ENCODE measurements around the gene STAC2. TPM values are rescaled to one million over a fixed set of nuclear protein-coding genes. Genes with fewer than 3 reads are reported as not detected.
"Not testable (repeated sequence)": the region's sequence is repeated elsewhere in the genome, so short reads cannot be mapped to it uniquely, and the experiment has no call there.

STAC2 gene
- total RNA-seq, 2 experiments from 2014 or later, result not detected

DNA sequence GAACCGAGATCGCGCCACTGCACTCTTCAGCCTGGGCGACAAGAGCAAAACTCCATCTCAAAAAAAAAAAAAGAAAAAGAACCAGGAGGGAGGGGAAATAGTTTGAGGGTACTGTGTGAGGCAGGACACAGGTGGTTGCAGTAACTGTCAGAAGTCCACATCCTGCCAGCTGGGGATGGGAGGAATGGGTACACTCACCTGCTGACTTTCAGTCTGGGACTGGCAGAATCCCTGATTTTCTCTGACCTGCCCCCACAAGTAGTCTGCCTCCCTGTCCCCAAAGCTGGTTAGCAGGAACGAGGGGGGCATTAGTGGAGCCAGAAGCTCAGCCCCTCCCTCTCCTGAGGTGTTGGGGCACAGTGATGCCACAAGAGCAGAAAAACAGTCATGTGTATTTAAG lies 52.7 kb downstream of the STAC2 start:
- ChIA-PET CTCF (interaction anchor here (4.1 to 5.0 kb wide), 2 partner anchors 7 to 191 kb away, joined by 42 to 92 read pairs; partner anchors contain the start of gene ARL5C), POLR2A (interaction anchor here (1.1 to 2.5 kb wide), 3 partner anchors 8 to 27 kb away, joined by 4 to 11 read pairs (median 6); partner anchors contain the start of gene RPL19)
- no peak overlapping the region for H3K27ac Mint-ChIP-seq
- DNase-seq, result no peak
- H3K4me3 Mint-ChIP-seq, result no peak overlapping the region
- H3K27me3 Mint-ChIP-seq, result peaks cover 7% of the 10 kb centered on the region
- H3K36me3 Mint-ChIP-seq (ENCODE audit: low read depth), result peaks cover 26% of the 10 kb centered on the region
- H3K4me1 Mint-ChIP-seq, result peaks cover 15% of the 10 kb centered on the region
- H3K9me3 Mint-ChIP-seq, result no peaks in the 10 kb centered on the region

DNA sequence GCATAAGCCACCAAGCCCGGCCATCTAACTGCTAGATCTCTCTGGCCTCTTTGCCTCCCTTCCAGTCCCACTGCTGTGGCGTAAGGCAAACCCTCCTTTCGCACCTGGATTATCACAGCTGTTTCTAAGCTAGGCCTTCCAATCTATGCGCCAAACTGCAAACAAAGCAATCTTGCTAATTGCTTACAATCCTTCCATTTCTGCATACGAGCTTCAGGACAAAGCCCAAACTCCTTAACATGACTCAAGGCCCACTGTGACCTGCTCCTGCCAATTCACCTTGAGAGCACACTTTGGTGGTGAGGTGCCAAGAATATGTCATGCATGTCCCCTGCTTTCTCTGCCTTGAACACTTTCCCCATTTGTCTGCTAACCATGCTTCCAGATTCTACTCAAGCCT lies 53.8 kb downstream of the STAC2 start:
- H3K4me1 Mint-ChIP-seq, result peaks cover 25% of the 10 kb centered on the region
- POLR2A ChIA-PET, result interaction anchor here (0.8 kb wide), 1 partner anchor 19 kb away, joined by 3 read pairs; no protein-coding TSS in a partner anchor
- no peak overlapping the region for H3K27ac Mint-ChIP-seq
- no peak overlapping the region for H3K4me3 Mint-ChIP-seq
- peaks cover 11% of the 10 kb centered on the region for H3K27me3 Mint-ChIP-seq
- peaks cover 14% of the 10 kb centered on the region for H3K36me3 Mint-ChIP-seq (ENCODE audit: low read depth)
- no peaks in the 10 kb centered on the region for H3K9me3 Mint-ChIP-seq
- CTCF ChIA-PET, result interaction anchor here (0.7 to 2.9 kb wide), 6 partner anchors 18 to 301 kb away, joined by 3 to 16 read pairs (median 3); no protein-coding TSS in a partner anchor
- DNase-seq, result no peak

DNA sequence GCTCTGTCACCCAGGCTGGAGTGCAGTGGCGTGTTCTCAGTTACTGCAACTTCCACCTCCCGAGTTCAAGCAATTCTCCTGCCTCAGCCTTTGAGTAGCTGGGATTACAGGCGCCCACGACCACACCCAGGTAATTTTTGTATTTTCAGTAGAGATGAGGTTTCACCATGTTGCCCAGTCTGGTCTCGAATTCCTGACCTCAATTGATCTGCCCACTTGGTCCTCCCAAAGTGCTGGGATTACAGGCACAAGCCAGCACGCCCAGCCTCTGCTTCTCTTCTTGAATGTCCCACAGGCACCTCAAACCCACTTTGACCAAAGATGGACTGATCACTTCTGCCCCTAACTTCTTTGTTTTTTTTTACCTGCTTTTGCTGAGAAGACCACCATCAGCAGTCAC lies 55.2 kb downstream of the STAC2 start:
- CTCF ChIA-PET, result interaction anchor here (0.6 to 2.9 kb wide), 5 partner anchors 25 to 187 kb away, joined by 3 to 16 read pairs (median 3); no protein-coding TSS in a partner anchor
- Mint-ChIP-seq H3K36me3 (ENCODE audit: low read depth) (peaks cover 7% of the 10 kb centered on the region), H3K27me3 (peaks cover 22% of the 10 kb centered on the region), H3K4me3 (no peak overlapping the region), H3K4me1 (peaks cover 31% of the 10 kb centered on the region), H3K9me3 (no peaks in the 10 kb centered on the region), H3K27ac (no peak overlapping the region)
- POLR2A ChIA-PET, result no interaction called here
- DNase-seq, result no peak

DNA sequence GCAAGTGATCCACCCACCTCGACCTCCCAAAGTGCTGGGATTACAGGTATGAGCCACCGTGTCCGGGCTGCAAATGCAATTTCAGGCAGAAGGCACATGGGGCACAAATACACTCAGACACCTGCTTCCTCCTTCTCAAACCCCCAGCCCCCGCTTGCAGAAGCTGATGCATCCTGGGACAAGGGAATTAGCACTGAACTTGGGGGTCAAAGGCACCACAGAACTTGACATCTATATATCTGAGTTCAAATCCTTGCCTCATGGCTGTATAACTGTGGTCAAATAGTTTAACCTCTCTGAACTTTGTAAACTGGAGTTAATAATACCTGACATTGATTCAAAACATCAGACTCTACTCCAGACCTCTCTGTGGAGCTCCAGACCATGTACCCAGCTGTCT lies 55.6 kb downstream of the STAC2 start:
- CTCF ChIA-PET, result interaction anchor here (0.6 to 2.9 kb wide), 5 partner anchors 17 to 187 kb away, joined by 3 to 16 read pairs (median 3); no protein-coding TSS in a partner anchor
- Mint-ChIP-seq H3K9me3 (no peaks in the 10 kb centered on the region), H3K4me3 (no peak overlapping the region), H3K36me3 (ENCODE audit: low read depth) (peaks cover 5% of the 10 kb centered on the region), H3K27ac (no peak overlapping the region), H3K4me1 (peaks cover 32% of the 10 kb centered on the region), H3K27me3 (peaks cover 23% of the 10 kb centered on the region)
- DNase-seq, result no peak
- POLR2A ChIA-PET, result interaction anchor here (1.3 kb wide), 1 partner anchor 68 kb away, joined by 3 read pairs; no protein-coding TSS in a partner anchor

DNA sequence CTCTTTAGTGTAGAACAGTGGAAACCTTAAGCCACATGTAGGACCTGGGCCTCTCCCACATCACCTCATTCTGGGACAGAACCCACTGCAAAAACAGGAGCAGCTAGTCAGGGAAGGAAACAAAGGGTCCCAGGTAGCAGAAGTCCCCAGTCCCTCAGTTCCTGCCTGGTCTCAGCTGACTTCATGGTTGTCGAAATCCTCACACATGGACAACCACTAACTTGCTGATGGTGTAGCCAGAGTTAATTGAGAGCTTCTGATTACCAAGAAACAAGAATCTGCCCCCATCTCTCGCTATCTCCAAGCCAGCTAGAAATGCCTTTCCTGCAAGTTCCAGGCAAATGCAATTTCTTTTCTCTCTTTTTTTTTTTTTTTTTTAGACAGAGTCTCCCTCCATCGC lies 56.2 kb downstream of the STAC2 start:
- Mint-ChIP-seq H3K4me1 (peaks cover 38% of the 10 kb centered on the region), H3K9me3 (no peaks in the 10 kb centered on the region), H3K36me3 (ENCODE audit: low read depth) (peaks cover 3% of the 10 kb centered on the region), H3K27me3 (peaks cover 29% of the 10 kb centered on the region), H3K27ac (no peak overlapping the region), H3K4me3 (no peak overlapping the region)
- ChIA-PET CTCF (interaction anchor here (0.7 to 5.5 kb wide), 5 partner anchors 17 to 187 kb away, joined by 3 to 52 read pairs (median 3); no protein-coding TSS in a partner anchor), POLR2A (interaction anchor here (1.3 kb wide), 1 partner anchor 69 kb away, joined by 3 read pairs; no protein-coding TSS in a partner anchor)
- no peak for DNase-seq

DNA sequence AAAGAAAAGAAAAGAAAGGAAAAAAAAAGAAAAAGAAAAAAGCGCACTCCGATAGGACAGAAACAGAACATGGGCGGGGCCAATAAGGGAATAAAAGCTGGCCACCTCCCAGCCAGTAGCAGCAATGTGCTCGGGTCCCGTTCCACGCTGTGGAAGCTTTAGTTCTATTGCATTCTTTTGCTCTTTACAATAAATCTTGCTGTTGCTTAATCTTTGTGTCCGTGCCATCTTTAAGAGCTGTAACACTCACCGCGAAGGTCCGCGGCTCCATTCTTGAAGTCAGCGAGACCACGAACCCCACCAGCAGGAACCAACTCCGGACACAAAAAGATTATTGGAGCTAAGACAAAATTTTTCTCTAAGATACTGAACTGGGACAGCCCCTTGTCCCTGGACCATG lies 56.6 kb downstream of the STAC2 start:
- POLR2A ChIA-PET, result interaction anchor here (1.3 kb wide), 1 partner anchor 69 kb away, joined by 3 read pairs; no protein-coding TSS in a partner anchor
- CTCF ChIA-PET, result interaction anchor here (0.7 to 5.5 kb wide), 4 partner anchors 16 to 186 kb away, joined by 3 to 52 read pairs (median 4); no protein-coding TSS in a partner anchor
- no peak for DNase-seq
- H3K4me1 Mint-ChIP-seq, result peaks cover 40% of the 10 kb centered on the region
- peaks cover 3% of the 10 kb centered on the region for H3K36me3 Mint-ChIP-seq (ENCODE audit: low read depth)
- H3K27me3 Mint-ChIP-seq, result peaks cover 31% of the 10 kb centered on the region
- no peak overlapping the region for H3K27ac Mint-ChIP-seq
- H3K9me3 Mint-ChIP-seq, result no peaks in the 10 kb centered on the region
- no peak overlapping the region for H3K4me3 Mint-ChIP-seq

DNA sequence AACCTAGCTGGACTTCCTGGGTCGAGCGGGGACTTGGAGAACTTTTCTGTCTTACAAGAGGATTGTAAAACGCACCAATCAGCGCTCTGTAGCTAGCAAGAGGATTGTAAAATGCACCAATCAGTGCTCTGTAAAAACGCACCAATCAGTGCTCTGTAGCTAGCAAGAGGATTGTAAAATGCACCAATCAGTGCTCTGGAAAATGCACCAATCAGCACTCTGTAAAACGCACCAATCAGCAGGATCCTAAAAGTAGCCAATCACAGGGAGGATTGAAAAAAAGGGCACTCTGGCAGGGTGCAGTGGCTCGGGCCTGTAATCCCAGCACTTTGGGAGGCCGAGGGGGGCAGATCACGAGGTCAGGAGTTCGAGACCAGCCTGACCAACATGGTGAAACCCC lies 57.2 kb downstream of the STAC2 start:
- H3K4me1 Mint-ChIP-seq, result peaks cover 41% of the 10 kb centered on the region
- CTCF ChIA-PET, result interaction anchor here (0.7 to 5.5 kb wide), 4 partner anchors 15 to 186 kb away, joined by 4 to 52 read pairs (median 10); no protein-coding TSS in a partner anchor
- H3K4me3 Mint-ChIP-seq; POLR2A ChIA-PET; H3K36me3 Mint-ChIP-seq (ENCODE audit: low read depth); H3K9me3 Mint-ChIP-seq; DNase-seq; H3K27ac Mint-ChIP-seq: not testable (repeated sequence)
- peaks cover 33% of the 10 kb centered on the region for H3K27me3 Mint-ChIP-seq

DNA sequence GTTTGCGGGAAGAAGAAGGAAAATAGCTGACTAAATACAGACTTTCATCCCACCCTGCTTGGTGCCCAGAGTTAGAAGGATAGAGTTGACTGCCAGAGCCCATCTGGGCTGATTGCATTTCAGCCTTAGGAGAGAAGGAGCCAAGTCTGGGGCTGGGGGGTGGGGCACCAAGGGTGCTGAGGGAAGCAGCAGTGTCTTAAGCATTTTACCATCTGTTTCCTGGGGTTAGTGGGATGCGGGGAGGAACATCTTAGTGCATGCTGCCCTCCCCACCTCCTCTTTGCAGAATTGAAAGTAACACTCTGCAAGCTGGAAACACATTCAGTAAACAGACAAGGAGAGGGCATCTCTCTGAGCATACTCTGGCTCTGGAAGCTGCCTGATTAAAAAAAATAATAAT lies 58.3 kb downstream of the STAC2 start:
- POLR2A ChIA-PET, result interaction anchor here (1.0 to 3.5 kb wide), 2 partner anchors 9 to 13 kb away, joined by 4 to 17 read pairs; no protein-coding TSS in a partner anchor
- Mint-ChIP-seq H3K4me1 (peaks cover 35% of the 10 kb centered on the region), H3K27ac (no peak overlapping the region), H3K36me3 (ENCODE audit: low read depth) (peaks cover 3% of the 10 kb centered on the region), H3K4me3 (no peak overlapping the region), H3K9me3 (no peaks in the 10 kb centered on the region), H3K27me3 (peaks cover 33% of the 10 kb centered on the region)
- DNase-seq, result no peak
- CTCF ChIA-PET, result interaction anchor here (0.6 to 5.5 kb wide), 8 partner anchors 8 to 1675 kb away, joined by 3 to 92 read pairs (median 4); no protein-coding TSS in a partner anchor

DNA sequence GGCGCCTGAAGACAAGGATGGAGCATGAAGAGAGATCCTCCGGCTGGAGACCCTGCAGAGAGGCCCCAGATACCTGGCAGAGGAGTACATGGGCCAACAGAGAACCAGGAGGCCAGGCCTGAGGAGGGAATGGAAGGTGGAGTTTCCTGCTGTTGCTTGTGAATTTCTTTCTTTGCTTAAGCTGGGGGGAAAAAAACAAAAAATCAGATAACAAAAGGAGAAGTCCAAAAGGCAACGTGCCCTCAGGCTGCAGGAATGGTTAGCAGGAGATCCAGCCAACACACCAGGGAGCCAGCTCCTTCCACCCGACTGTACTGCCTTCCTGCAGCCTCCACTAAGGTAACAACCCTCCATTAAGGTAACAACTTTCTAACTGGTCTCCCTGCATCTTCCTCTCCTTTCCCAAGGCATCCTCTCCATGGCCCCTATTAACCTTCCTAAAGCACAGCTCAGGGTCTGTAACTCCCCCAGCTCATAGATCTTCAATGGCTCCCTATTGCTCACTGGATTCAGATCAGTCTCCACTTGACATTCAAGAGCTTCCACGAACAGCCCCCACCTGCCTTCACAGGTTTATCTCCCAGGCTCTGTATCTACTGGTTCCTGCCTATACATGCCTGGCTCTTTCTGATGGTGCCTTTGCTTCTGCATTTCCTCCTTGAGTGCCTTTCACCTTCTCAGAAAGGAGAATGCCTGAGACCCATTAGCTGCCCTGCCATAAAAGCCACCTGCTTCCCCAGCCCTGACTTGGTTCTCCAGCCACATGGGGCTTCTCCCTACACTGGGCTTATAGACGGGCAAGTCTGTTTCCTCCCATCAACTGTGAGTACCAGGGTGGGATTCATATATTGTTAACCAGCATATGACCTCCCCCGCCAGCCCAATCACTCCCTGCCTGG lies 59.1 kb downstream of the STAC2 start:
- Mint-ChIP-seq H3K4me1 (peaks cover 32% of the 10 kb centered on the region), H3K27me3 (peaks cover 36% of the 10 kb centered on the region), H3K36me3 (ENCODE audit: low read depth) (peaks cover 3% of the 10 kb centered on the region), H3K27ac (no peak overlapping the region), H3K9me3 (no peaks in the 10 kb centered on the region), H3K4me3 (no peak overlapping the region)
- CTCF ChIA-PET, result interaction anchor here (1.0 to 5.5 kb wide), 9 partner anchors 8 to 184 kb away, joined by 3 to 92 read pairs (median 7); no protein-coding TSS in a partner anchor
- POLR2A ChIA-PET, result interaction anchor here (1.0 to 3.5 kb wide), 5 partner anchors 9 to 313 kb away, joined by 3 to 17 read pairs (median 4); partner anchors contain the start of genes RPL19 and RPL23
- no peak for DNase-seq

DNA sequence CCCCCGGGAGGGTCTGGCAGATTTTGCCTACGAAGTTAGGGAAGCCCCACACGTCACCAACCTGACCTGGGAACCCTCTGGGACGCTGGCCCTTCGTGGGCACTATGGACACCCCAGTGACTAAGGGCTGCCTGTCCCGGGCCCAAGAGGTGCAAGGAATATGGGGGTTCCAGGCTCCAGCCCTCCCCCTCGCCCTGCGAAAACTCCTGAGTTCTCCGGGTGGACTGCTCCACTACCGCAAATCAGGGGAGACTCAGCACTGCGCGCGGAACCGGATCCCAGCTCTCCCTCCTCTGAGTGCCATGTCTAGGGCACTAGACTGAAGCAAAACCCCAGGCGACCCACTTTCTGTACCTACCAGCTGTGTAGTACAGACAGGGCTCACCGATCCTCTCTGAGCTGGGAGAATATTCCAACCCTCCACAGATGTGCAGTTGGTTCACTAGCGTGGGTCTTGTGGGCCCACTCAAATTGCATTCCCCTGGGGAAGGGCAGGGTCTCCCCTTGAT lies 59.9 kb downstream of the STAC2 start, which contains the start of gene ARL5C:
TSS of gene ARL5C (minus strand) at position 321 of the 509 bp plus-strand sequence. CDS start 401 bp downstream, outside the sequence.
- Mint-ChIP-seq H3K36me3 (ENCODE audit: low read depth) (peaks cover 3% of the 10 kb centered on the region), H3K4me1 (peaks cover 32% of the 10 kb centered on the region), H3K4me3 (peak within 1 kb of the TSS; percentile 76), H3K27me3 (peaks cover 36% of the 10 kb centered on the region), H3K9me3 (no peaks in the 10 kb centered on the region), H3K27ac (no peak within 1 kb of the TSS)
- CTCF ChIA-PET, result interaction anchor here (0.6 to 5.5 kb wide), 12 partner anchors 9 to 199 kb away, joined by 4 to 92 read pairs (median 9); partner anchors contain the start of genes FBXO47 and PLXDC1
- POLR2A ChIA-PET, result interaction anchor here (1.0 to 3.5 kb wide), 5 partner anchors 10 to 312 kb away, joined by 3 to 17 read pairs (median 12); partner anchors contain the start of genes RPL19 and RPL23
- DNase-seq, result no peak

DNA sequence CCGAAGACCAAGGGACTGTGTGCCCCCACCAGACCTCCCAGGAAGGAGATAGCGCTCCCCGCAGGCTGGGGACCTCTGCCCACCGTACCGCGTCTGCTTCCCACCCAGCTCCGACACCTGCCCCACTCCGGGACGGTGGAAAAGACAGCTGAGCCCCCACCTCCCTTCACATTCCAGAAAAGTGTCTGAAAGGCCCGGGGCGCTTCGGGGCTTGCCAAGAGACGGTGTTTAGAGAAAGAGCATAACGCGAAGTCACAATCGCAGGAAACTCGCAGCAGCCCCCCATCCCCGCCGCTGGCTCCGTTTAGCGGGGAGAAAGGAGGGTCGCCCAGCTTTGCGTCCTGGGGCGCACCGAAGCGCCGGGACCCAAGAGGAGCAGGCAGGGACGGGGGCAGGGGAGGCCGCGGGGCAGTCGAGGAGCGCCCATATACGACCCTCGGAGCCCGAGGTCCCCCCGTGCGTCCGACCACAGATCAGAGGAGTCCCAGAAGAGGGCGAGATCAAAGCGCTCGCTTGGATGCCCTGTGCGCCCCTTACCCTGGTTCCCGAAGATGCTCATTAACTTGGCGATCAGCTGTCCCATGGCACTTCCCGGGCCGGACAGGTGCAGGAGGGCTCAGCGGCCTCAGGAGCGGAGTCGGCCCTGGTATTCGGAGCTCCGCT lies 60.4 kb downstream of the STAC2 start:
- H3K36me3 Mint-ChIP-seq (ENCODE audit: low read depth), result peaks cover 3% of the 10 kb centered on the region
- H3K27me3 Mint-ChIP-seq, result peaks cover 36% of the 10 kb centered on the region
- H3K9me3 Mint-ChIP-seq, result no peaks in the 10 kb centered on the region
- H3K27ac Mint-ChIP-seq, result no peak overlapping the region
- ChIA-PET POLR2A (interaction anchor here (0.5 to 3.5 kb wide), 10 partner anchors 8 to 437 kb away, joined by 3 to 17 read pairs (median 5); partner anchors contain the start of genes RPL19 and RPL23), CTCF (interaction anchor here (0.5 to 5.5 kb wide), 47 partner anchors 10 to 607 kb away, joined by 3 to 92 read pairs (median 5); partner anchors contain the start of genes CWC25, FBXO47, LASP1 and LASP1NB)
- DNase-seq, result no peak
- H3K4me1 Mint-ChIP-seq, result peaks cover 32% of the 10 kb centered on the region
- H3K4me3 Mint-ChIP-seq, result peak overlapping the region; percentile 76
